ENCODE results near the gene TNFAIP2.

The TNFAIP2 gene

GRCh38 chr14:103123634-103124500, 606 bp downstream of the TNFAIP2 start:
- DNase-seq, result no peak

- no peak for DNase-seq
Measured at GRCh38 chr14:103124501-103125001, 1.3 kb downstream of the TNFAIP2 start.

GRCh38 chr14:103125098-103126070, 2.1 kb downstream of the TNFAIP2 start:
- peak; percentile 30 for DNase-seq

GRCh38 chr14:103126088-103126872, 3.0 kb downstream of the TNFAIP2 start:
- DNase-seq, result no peak

- DNase-seq, result no peak
Measured at GRCh38 chr14:103126873-103127304, 3.6 kb downstream of the TNFAIP2 start.

GRCh38 chr14:103127356-103127755, 4.1 kb downstream of the TNFAIP2 start:
- DNase-seq, result no peak

GRCh38 chr14:103127861-103128598, 4.8 kb downstream of the TNFAIP2 start:
- no peak for DNase-seq

GRCh38 chr14:103128631-103129300, 5.5 kb downstream of the TNFAIP2 start:
- DNase-seq, result no peak

- no peak for DNase-seq
Measured at GRCh38 chr14:103129301-103130016, 6.2 kb downstream of the TNFAIP2 start.

- no peak for DNase-seq
Measured at GRCh38 chr14:103130017-103130764, 6.9 kb downstream of the TNFAIP2 start.

- no peak for DNase-seq
Measured at GRCh38 chr14:103130965-103131364, 7.7 kb downstream of the TNFAIP2 start.

- DNase-seq, result no peak
Measured at GRCh38 chr14:103131580-103131979, 8.3 kb downstream of the TNFAIP2 start.

- no peak for DNase-seq
Measured at GRCh38 chr14:103132381-103133209, 9.3 kb downstream of the TNFAIP2 start.

GRCh38 chr14:103133210-103134140, 10.2 kb downstream of the TNFAIP2 start:
- DNase-seq, result no peak

GRCh38 chr14:103134405-103134804, 11.1 kb downstream of the TNFAIP2 start:
- DNase-seq, result no peak

- no peak for DNase-seq
Measured at GRCh38 chr14:103134919-103135318, 11.7 kb downstream of the TNFAIP2 start.

Measured in left hindlimb (tissue), 1 donor.